Left ventricle myocardium inferior (tissue), 1 donor: ENCODE data around the gene KLHL29. TPM values are rescaled to one million over a fixed set of nuclear protein-coding genes. Genes with fewer than 3 reads are reported as not detected.

Source experiments
- DNase-seq: peaks from one replicate; pipeline ENCODE4 v3.0.0-alpha.2; 2020
- H3K27ac ChIP-seq: fragments of 200-600 bp; replicated peaks from 2 replicates; pipeline ENCODE4 v1.8.0; 2021
- H3K27me3 ChIP-seq: fragments of 200-600 bp; 2 replicates; pipeline ENCODE4 v1.8.0; 2021; ENCODE audit warnings: low read depth
- H3K36me3 ChIP-seq: fragments of 200-600 bp; 2 replicates; pipeline ENCODE4 v1.8.0; 2021
- H3K4me1 ChIP-seq: fragments of 200-600 bp; 2 replicates; pipeline ENCODE4 v1.8.0; 2021
- H3K4me3 ChIP-seq: fragments of 200-600 bp; 2 replicates; pipeline ENCODE4 v1.8.0; 2021; ENCODE audit warnings: mild to moderate bottlenecking, moderate library complexity
- H3K9me3 ChIP-seq: fragments of 200-600 bp; replicated peaks from 2 replicates; pipeline ENCODE4 v1.8.0; 2021
- intact Hi-C: fragments of 100-400 bp; cut with micrococcal nuclease; formaldehyde crosslinking; loops from one replicate; pipeline ENCODE4 v1.11.0; 2022
- total RNA-seq: library from RNA; stranded (reverse); fragmentation: NEBNext Ultra II Directional; extraction: Animal tissue kit (Norgen Biotek cat#: 25700); gene quantifications from one replicate; pipeline ENCODE4 v1.2.1, GENCODE V29; 2021
- TF ChIP-seq, protein P1 (sequence below): fragments of 200-600 bp; IDR thresholded peaks from 2 replicates; pipeline ENCODE4 v1.8.0; 2021; ENCODE audit warnings: antibody characterized with exemption, mild to moderate bottlenecking, borderline replicate concordance
- donor health status: DM: no; HTN: yes; CAD: no; lungs with severe emphysema.

The KLHL29 gene
- total RNA-seq, 1 donor from 2014 or later, result 1.1 TPM

DNA sequence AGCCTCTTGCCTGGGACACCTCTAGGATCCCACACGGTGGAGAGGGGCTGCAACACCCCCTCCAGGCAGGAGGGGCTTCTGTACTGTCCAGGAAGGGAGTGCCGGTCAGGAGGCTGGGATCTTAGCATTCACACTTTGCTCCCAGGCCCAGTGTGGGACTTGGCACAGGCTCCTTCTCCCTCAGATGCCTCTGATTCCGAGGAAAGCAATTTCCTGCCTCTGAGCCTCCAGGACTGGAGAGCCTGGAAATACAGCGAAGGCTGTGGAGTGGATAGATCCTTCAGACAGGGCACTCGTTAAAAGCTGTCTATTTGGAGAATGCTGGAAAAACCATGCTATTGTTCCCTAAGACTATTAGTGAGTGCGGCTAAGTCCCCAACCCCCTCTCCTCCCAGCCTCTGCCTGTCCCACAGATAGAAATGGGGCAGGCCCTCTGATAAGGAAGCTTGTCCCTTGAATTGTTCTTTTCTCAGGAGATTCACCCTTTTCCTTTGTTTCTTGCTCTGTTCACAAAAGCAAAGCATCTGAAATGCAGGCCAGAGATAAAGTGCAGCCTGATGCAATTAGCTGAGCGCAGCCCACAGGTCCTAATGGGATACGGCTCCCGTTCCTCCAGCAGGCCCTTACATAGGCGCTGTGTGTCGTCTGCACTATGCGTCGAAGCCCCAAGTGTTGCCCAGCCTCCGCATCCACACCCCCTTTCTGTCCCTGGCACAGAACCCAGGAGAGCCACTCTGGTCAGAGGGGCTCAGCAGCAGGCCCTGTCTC, 252.2 kb downstream of the KLHL29 start:
- TF ChIP-seq, protein P1, sequence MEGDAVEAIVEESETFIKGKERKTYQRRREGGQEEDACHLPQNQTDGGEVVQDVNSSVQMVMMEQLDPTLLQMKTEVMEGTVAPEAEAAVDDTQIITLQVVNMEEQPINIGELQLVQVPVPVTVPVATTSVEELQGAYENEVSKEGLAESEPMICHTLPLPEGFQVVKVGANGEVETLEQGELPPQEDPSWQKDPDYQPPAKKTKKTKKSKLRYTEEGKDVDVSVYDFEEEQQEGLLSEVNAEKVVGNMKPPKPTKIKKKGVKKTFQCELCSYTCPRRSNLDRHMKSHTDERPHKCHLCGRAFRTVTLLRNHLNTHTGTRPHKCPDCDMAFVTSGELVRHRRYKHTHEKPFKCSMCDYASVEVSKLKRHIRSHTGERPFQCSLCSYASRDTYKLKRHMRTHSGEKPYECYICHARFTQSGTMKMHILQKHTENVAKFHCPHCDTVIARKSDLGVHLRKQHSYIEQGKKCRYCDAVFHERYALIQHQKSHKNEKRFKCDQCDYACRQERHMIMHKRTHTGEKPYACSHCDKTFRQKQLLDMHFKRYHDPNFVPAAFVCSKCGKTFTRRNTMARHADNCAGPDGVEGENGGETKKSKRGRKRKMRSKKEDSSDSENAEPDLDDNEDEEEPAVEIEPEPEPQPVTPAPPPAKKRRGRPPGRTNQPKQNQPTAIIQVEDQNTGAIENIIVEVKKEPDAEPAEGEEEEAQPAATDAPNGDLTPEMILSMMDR, result no peak
- Histone ChIP-seq H3K9me3 (no peaks in the 10 kb centered on the region), H3K27me3 (no peaks in the 10 kb centered on the region), H3K4me1 (peaks cover 17% of the 10 kb centered on the region), H3K27ac (peak overlapping the region; percentile 75), H3K36me3 (no peaks in the 10 kb centered on the region), H3K4me3 (no peak overlapping the region)
- peak; percentile 41 for DNase-seq
- intact Hi-C loops, result no loop called here

DNA sequence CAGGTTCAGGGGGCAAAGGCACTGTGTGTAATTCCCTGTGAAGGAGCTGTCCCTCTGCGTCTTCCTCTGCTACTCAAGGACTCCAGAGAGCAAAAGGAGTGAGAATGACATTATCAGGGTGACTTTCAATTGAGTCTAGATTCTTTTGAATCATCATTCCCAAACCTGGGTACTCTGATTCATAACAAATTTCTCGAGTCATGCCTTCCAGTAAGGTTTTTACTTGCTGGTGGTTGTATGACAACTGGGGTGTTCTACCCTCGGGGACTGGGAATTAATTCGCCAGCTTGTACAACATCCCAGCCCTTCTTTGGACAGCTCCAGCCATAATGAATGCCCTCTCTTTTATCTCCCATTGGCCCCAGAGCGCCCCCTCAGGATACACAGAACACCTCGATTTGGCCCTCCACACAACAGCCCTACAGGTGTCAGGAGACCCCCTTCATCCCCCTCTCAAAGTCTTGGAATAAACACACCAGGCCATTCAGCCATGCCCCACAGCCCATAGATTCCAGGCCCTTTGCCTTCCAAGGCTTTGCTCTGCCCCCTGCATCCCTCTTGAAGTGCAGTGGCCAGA, 254.5 kb downstream of the KLHL29 start:
- TF ChIP-seq, protein P1, result no peak
- Histone ChIP-seq H3K4me3 (no peak overlapping the region), H3K27me3 (no peaks in the 10 kb centered on the region), H3K27ac (no peak overlapping the region), H3K36me3 (peaks cover 9% of the 10 kb centered on the region), H3K4me1 (peaks cover 17% of the 10 kb centered on the region), H3K9me3 (no peaks in the 10 kb centered on the region)
- no peak for DNase-seq
- intact Hi-C loops, result no loop called here

DNA sequence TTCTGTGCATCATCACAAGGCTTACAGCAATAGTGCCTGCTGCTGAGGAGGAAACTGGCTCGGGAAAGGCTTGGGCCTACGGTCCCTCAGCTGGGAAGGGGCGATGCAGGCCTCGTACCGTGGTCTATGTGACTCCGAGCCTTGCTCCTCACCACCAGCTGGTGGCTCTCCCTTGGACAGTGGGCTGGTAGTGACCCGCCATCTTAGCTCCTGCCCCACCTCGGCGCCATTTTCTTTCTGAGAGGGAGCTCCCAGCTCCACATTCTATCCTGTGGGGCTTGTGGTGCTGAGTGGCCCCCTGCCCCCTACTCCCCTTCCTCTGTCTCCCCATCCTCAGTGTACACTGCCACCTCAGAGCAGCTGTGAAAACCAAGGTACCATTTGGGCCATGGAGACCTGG, 255.7 kb downstream of the KLHL29 start:
- no peaks in the 10 kb centered on the region for H3K27me3 ChIP-seq
- no peak overlapping the region for H3K4me3 ChIP-seq
- TF ChIP-seq, protein P1, result no peak
- peaks cover 17% of the 10 kb centered on the region for H3K4me1 ChIP-seq
- intact Hi-C loops, result no loop called here
- no peaks in the 10 kb centered on the region for H3K9me3 ChIP-seq
- H3K27ac ChIP-seq, result no peak overlapping the region
- no peak for DNase-seq
- peaks cover 9% of the 10 kb centered on the region for H3K36me3 ChIP-seq

DNA sequence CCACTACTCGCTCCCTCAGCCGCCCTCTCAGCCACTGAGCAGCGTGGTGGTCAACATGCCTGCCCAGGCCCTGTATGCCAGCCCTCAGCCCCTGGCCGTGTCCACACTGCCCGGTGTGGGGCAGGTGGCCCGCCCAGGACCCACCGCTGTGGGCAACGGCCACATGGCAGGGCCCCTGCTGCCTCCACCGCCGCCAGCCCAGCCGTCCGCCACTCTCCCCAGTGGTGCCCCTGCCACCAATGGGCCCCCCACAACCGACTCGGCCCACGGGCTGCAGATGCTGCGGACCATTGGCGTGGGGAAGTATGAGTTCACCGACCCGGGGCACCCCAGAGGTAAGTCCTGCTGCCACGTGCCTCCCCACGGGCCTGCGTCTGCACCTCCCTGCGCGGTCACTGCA, 257.5 kb downstream of the KLHL29 start:
- TF ChIP-seq, protein P1, result no peak
- peaks cover 9% of the 10 kb centered on the region for H3K36me3 ChIP-seq
- H3K9me3 ChIP-seq, result no peaks in the 10 kb centered on the region
- peaks cover 4% of the 10 kb centered on the region for H3K4me1 ChIP-seq
- no peak for DNase-seq
- intact Hi-C loops, result no loop called here
- no peak overlapping the region for H3K4me3 ChIP-seq
- no peaks in the 10 kb centered on the region for H3K27me3 ChIP-seq
- no peak overlapping the region for H3K27ac ChIP-seq

DNA sequence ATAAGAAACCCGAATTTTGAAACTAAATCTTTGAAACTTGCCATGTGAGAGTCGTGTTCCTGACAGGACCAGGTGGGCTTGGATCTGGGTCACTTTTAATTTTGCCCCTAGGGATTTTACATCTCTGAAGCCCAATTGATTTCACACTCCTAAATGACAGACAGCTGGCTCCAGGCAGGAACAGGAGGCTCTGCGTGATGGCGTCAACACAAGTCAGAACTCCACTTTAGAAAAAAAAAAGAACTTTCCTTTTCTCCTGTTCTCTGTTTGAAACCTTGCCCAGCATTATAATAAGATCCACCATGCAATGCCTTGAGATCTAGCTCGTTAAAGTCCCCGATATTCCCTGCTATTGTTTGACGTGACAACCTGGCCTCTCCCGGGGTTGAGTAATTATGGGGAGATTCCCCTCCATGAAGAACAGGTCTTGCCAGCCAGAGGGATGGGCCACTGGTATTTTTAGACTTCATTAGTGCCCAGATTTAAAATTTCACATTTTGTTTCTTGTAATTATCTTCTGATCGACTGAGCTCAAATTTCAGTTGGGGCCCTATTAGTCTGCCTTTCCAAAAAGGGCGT, 260.3 kb downstream of the KLHL29 start:
- intact Hi-C loops, result no loop called here
- no peaks in the 10 kb centered on the region for H3K27me3 ChIP-seq
- no peaks in the 10 kb centered on the region for H3K4me1 ChIP-seq
- H3K36me3 ChIP-seq, result peaks cover 9% of the 10 kb centered on the region
- no peak overlapping the region for H3K27ac ChIP-seq
- H3K9me3 ChIP-seq, result no peaks in the 10 kb centered on the region
- TF ChIP-seq, protein P1, result no peak
- DNase-seq, result no peak
- H3K4me3 ChIP-seq, result no peak overlapping the region
